Activated T-cell treated with anti-CD3 and anti-CD28 coated beads, Interleukin-2, amount 50 U/mL, for 1 hour (primary cell): Measurements from ENCODE around the gene PTCRA.
"Not testable (repeated sequence)": the region's sequence is repeated elsewhere in the genome, so short reads cannot be mapped to it uniquely, and the experiment has no call there.

ENCODE experiments used
- DNase-seq: peaks from one replicate; pipeline ENCODE4 v3.0.0-alpha.2; 2020

PTCRA gene

GRCh38 chr6:42915732-42916131 is at the start of gene PTCRA:
PTCRA (plus strand) TSS chr6:42916053; CDS start chr6:42916070, 17 bp downstream.
- no peak for DNase-seq

GRCh38 chr6:42870145-42870936 is 45.5 kb upstream of the PTCRA start:
- DNase-seq: no peak

GRCh38 chr6:42871711-42872110 is 44.1 kb upstream of the PTCRA start:
- DNase-seq: no peak

- DNase-seq: no peak
Observed at GRCh38 chr6:42873313-42873712, 42.5 kb upstream of the PTCRA start.

- no peak for DNase-seq
Observed at GRCh38 chr6:42877695-42878094, 38.2 kb upstream of the PTCRA start.

GRCh38 chr6:42879372-42880239 is 36.2 kb upstream of the PTCRA start, which contains the start of gene RPL7L1:
RPL7L1 (plus strand) TSS chr6:42879616; CDS start chr6:42879911, 295 bp downstream.
- DNase-seq: peak; percentile 82

- not testable (repeated sequence) for DNase-seq
Observed at GRCh38 chr6:42880240-42880817, 35.5 kb upstream of the PTCRA start.

GRCh38 chr6:42880871-42881270 is 35.0 kb upstream of the PTCRA start:
- not testable (repeated sequence) for DNase-seq

GRCh38 chr6:42885702-42886101 is 30.2 kb upstream of the PTCRA start:
- no peak for DNase-seq

- DNase-seq: not testable (repeated sequence)
Observed at GRCh38 chr6:42888201-42888600, 27.7 kb upstream of the PTCRA start.

GRCh38 chr6:42889815-42890214 is 26.0 kb upstream of the PTCRA start:
- no peak for DNase-seq

GRCh38 chr6:42890311-42891198 is 25.3 kb upstream of the PTCRA start:
- DNase-seq: peak; percentile 86

- DNase-seq: no peak
Observed at GRCh38 chr6:42891199-42891722, 24.6 kb upstream of the PTCRA start.

- DNase-seq: not testable (repeated sequence)
Observed at GRCh38 chr6:42894041-42894828, 21.6 kb upstream of the PTCRA start.

GRCh38 chr6:42896178-42896719 is 19.6 kb upstream of the PTCRA start:
- DNase-seq: no peak

GRCh38 chr6:42898891-42899361 is 16.9 kb upstream of the PTCRA start:
- DNase-seq: peak; percentile 54

GRCh38 chr6:42899871-42900270 is 16.0 kb upstream of the PTCRA start:
- DNase-seq: no peak

GRCh38 chr6:42901538-42901957 is 14.3 kb upstream of the PTCRA start:
- DNase-seq: peak; percentile 62

- not testable (repeated sequence) for DNase-seq
Observed at GRCh38 chr6:42902429-42903263, 13.2 kb upstream of the PTCRA start.

- no peak for DNase-seq
Observed at GRCh38 chr6:42904467-42904866, 11.4 kb upstream of the PTCRA start.
